AG09319 (cell line): Measurements from ENCODE around the gene PCSK2.

Source experiments
- DNase-seq: peaks from one replicate; pipeline ENCODE4 v3.0.0-alpha.2; 2010; ENCODE audit warnings: low read depth; ENCODE audit errors: extremely low read depth
- TF ChIP-seq, protein P1 (sequence below): IDR thresholded peaks from 2 replicates; pipeline ENCODE4 v1.5.1; 2011; ENCODE audit warnings: low read depth, mild to moderate bottlenecking, inconsistent platforms, low read length, moderate library complexity

Gene PCSK2

DNA sequence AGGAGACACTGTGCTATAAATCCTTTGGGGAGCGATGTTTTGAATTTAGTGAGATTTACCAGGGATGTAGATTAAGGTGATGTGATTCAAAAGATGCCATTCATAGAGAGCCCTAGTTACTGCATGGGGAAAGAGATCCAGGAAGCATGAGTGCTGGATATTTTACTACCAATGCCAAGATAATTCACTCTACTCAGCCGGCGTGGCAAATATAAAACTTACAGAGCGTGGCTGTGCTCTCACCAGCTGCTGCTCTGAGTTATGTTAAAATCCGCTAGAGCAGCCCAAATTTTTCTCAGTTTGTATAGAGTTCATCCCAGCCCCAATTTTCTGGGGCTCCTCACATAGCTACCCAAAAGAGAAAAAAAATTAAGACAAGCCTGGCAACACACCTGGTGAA lies 255.7 kb downstream of the PCSK2 start:
- DNase-seq: no peak
- TF ChIP-seq, protein P1, sequence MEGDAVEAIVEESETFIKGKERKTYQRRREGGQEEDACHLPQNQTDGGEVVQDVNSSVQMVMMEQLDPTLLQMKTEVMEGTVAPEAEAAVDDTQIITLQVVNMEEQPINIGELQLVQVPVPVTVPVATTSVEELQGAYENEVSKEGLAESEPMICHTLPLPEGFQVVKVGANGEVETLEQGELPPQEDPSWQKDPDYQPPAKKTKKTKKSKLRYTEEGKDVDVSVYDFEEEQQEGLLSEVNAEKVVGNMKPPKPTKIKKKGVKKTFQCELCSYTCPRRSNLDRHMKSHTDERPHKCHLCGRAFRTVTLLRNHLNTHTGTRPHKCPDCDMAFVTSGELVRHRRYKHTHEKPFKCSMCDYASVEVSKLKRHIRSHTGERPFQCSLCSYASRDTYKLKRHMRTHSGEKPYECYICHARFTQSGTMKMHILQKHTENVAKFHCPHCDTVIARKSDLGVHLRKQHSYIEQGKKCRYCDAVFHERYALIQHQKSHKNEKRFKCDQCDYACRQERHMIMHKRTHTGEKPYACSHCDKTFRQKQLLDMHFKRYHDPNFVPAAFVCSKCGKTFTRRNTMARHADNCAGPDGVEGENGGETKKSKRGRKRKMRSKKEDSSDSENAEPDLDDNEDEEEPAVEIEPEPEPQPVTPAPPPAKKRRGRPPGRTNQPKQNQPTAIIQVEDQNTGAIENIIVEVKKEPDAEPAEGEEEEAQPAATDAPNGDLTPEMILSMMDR: no peak

DNA sequence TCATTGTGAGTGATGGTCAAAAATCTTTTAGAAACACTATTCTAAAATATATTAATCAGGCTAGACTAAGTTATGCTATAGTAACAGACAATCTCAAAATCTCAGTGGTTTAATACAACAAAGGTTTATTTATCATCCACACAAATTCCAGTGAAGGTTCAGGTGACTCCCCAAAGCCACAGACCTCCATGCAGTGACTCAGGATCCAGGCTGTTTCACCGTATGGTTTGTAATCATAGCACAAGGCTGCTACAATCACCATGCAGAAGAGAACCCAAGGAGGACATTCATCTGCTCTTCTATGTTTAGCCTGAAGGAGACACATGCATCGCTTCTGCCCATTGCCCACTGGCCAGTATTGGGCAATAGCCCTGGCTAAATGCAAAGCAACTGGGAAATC lies 258.2 kb downstream of the PCSK2 start:
- TF ChIP-seq, protein P1: no peak
- DNase-seq: no peak

DNA sequence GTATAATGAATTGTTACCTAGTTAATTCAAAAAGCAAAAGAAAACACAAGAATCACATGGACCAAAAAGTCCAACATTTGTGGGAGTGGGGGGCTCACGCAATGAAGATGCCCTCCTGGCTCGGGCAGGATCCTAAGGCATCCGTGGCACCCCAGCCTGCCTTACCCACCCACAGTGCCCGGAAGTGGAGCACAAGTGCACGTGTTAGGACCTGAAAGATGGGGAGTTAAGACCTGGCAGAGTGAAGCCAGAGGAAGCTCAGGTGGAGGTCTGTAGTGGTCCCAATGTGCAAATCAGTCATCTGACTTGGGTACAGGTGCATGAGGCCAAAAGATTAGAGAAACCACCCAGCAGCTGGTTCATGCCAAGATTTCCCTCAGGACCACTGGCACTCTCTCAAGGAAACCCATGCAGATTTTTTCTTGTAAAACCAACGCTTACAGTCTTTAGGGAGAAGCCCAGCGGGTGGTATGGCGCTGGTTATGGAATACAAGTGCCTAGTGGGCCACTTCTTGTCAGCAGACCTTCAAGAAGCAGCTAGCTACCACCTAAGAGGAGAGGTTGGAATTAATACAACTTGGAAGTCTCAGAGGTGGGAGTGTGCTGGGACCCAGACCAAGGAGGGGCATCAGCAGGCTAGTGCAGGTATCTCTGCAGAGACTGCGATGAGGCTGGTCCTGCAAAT lies 262.2 kb downstream of the PCSK2 start:
- TF ChIP-seq, protein P1: no peak
- no peak for DNase-seq

DNA sequence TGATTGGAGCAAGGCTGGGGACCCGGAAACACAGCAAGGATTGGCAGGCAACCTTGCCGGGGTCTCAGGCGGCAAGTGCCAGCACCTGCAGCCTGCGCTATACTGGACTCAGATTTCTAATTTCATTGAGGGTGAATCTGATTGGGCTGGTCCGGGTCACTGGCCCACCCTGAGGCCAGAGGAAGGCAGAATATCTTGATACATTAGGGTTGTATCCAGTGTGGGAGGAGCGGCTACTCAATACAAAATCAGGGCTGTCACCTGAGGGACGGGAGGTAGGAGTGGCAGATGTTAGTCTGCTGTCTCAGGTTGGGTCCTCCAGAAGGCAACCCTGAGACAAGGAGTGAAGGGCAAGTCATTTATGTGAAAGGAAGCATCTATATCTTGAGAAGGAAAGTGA lies 263.7 kb downstream of the PCSK2 start:
- TF ChIP-seq, protein P1: no peak
- DNase-seq: no peak

DNA sequence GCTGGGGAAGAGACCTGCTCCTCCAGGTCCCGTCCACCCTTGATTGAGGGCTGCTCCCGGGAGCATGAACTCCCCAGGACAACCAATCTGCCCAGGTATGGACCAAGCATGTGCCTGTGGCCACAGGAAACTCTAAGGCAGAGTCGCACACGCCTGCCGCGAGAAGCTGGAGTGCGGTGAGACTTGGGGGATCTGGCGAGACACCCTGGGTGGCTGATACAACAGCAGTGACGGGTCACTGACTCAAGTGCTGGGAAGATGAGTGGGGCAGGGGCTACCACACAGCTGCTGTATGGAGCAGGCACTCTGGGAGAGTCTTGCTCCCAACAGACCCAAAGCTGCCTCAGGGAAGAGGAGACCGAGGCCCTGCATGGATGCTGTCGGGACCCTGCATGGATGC lies 264.2 kb downstream of the PCSK2 start:
- TF ChIP-seq, protein P1: no peak
- no peak for DNase-seq

DNA sequence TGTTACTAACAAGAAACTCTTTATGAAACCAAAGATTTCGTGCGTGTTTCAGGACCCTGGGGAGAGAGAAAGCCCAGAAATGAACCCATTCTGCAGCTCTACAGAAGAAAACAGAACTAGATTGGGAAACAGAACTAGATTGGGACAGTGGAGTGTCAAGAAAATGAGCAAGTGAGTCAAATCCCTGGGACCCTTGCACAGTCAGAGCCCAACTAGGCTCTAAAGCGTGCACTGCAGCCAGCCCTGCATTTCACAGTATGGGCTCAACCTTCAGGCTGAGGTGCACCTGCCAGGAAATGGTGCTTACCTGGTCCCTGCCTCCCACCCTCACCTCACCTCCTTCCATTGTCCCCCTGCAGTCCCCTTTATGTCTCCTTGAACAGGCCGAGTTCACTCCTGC lies 264.6 kb downstream of the PCSK2 start:
- TF ChIP-seq, protein P1: no peak
- DNase-seq: no peak

DNA sequence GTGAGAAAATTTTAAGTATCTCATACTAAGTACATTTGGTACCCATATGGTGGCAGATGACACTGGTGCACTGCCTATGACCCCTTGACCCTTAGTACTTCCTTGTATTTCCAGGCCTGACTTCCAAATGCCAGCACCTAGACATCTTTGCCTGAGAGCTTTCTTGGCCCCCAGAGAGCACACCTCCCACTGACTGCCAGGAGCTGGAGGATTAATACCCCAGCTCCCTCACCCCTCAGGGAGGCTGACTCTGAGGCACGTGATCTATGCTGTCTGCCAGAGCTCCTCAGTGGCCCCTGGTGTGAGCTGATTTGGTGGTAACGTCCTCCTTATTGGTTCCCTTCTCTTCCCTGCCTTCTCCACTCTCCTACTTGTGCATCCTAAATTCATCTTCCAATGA lies 266.3 kb downstream of the PCSK2 start:
- TF ChIP-seq, protein P1: no peak
- DNase-seq: no peak
